Epithelial cell of proximal tubule (primary cell): Measurements from ENCODE around the gene FOSL2. TPM values are rescaled to one million over a fixed set of nuclear protein-coding genes. Genes with fewer than 3 reads are reported as not detected.
A peak's percentile ranks its signal among the peaks of the same experiment; 100 is the strongest.

Experiments used
- DNase-seq: peaks from one replicate; pipeline ENCODE4 v3.0.0-alpha.2; 2011; ENCODE audit warnings: low read depth
- H3K4me3 ChIP-seq: 2 replicates; pipeline ENCODE4 v1.5.1; 2011; ENCODE audit warnings: low read depth, mild to moderate bottlenecking, low read length
- CTCF ChIP-seq: conservative IDR thresholded peaks from 2 replicates; pipeline ENCODE4 v1.5.1; 2012; ENCODE audit warnings: low read depth, mild to moderate bottlenecking, low read length
- total RNA-seq: library from RNA; depleted of rRNA; stranded (reverse); fragments of >200 nt; gene quantifications from 2 replicates; pipeline ENCODE4 v1.2.3, GENCODE V29; 2015

The FOSL2 gene
- total RNA-seq, 1 donor from 2014 or later: 91.8 TPM

GRCh38 chr2:28380219-28380618, 12.4 kb upstream of the FOSL2 start:
- no peak overlapping the region for H3K4me3 ChIP-seq

GRCh38 chr2:28381225-28382180, 11.2 kb upstream of the FOSL2 start:
- no peak overlapping the region for H3K4me3 ChIP-seq
- no peak for TF ChIP-seq CTCF
- no peak for DNase-seq

More at GRCh38 chr2:28380219-28380618, 12.4 kb upstream of the FOSL2 start:
- DNase-seq: no peak
- no peak for TF ChIP-seq CTCF

GRCh38 chr2:28382755-28383154, 9.9 kb upstream of the FOSL2 start:
- no peak for TF ChIP-seq CTCF
- no peak for DNase-seq
- H3K4me3 ChIP-seq: no peak overlapping the region

GRCh38 chr2:28387082-28387960, 5.3 kb upstream of the FOSL2 start:
- DNase-seq: no peak
- TF ChIP-seq CTCF: no peak
- no peak overlapping the region for H3K4me3 ChIP-seq

GRCh38 chr2:28389399-28390240, 3.0 kb upstream of the FOSL2 start:
- no peak for DNase-seq
- TF ChIP-seq CTCF: no peak
- peak overlapping the region; percentile 77 for H3K4me3 ChIP-seq

- no peak for DNase-seq
- no peak for TF ChIP-seq CTCF
- H3K4me3 ChIP-seq: peak overlapping the region; percentile 77
Observed at GRCh38 chr2:28390241-28390745, 2.4 kb upstream of the FOSL2 start.
